Endothelial cell of umbilical vein (primary cell): ENCODE measurements around the gene CRIM1. TPM values are rescaled to one million over a fixed set of nuclear protein-coding genes. Genes with fewer than 3 reads are reported as not detected.
A peak's percentile ranks its signal among the peaks of the same experiment; 100 is the strongest.

Experiments
- Bru-seq: library from RNA; stranded (reverse); fragments of 400-500 nt; gene quantifications from one replicate; lab custom pipeline; 2021; lab: Mats Ljungman, UMichigan
- BruChase-seq, 2 experiments: library from RNA; stranded (reverse); fragments of 400-500 nt; gene quantifications; one replicate each; lab custom pipeline; 2021; lab: Mats Ljungman, UMichigan
- BruUV-seq: library from RNA; stranded (reverse); fragments of 400-500 nt; replicated peaks from 2 replicates; lab custom pipeline; 2021; lab: Mats Ljungman, UMichigan
- CTCF ChIA-PET: fragments of 300-600, 350-600 bp; sonication (Branson Sonifier 250); formaldehyde crosslinking; loops from one replicate; lab custom pipeline; 2021; ENCODE audit warnings: antibody characterized with exemption, inconsistent platforms; lab: Charles Lee
- POLR2A ChIA-PET: fragments of 300-600, 350-600 bp; sonication (Branson Sonifier 250); formaldehyde crosslinking; loops from one replicate; lab custom pipeline; 2021; ENCODE audit warnings: antibody characterized with exemption, inconsistent platforms; lab: Charles Lee
- DNase-seq: peaks from one replicate; pipeline ENCODE4 v3.0.0-alpha.2; 2011; ENCODE audit warnings: low read depth, low spot score
- FAIRE-seq: peaks from 2 replicates; lab custom pipeline; 2011; peaks lifted over from hg19 to GRCh38; lab: Jason Lieb, UNC
- H2AFZ ChIP-seq: 2 replicates; pipeline ENCODE4 v1.6.0; 2012; ENCODE audit warnings: low read depth, low read length, control low read depth, inconsistent platforms
- H3K27ac ChIP-seq: 2 replicates; pipeline ENCODE4 v1.5.1; 2011; ENCODE audit warnings: low read depth, mild to moderate bottlenecking, control low read depth, low read length, moderate library complexity; ENCODE audit not compliant: insufficient read depth
- H3K27me3 ChIP-seq, 2 experiments: 2 replicates each; pipeline versions ENCODE4 v1.6.0 to v1.6.1; 2011; ENCODE audit warnings: low read length in 2 of 2, mixed read lengths in 1 of 2; ENCODE audit not compliant: control insufficient read depth in 2 of 2, insufficient read depth in 2 of 2
- H3K36me3 ChIP-seq, 2 experiments: 2 replicates in 1 of 2; 3 replicates in 1 of 2; pipeline ENCODE4 v1.5.1; 2011; ENCODE audit warnings: low read length in 2 of 2, mild to moderate bottlenecking in 1 of 2, moderate library complexity in 1 of 2; ENCODE audit not compliant: control insufficient read depth in 2 of 2, insufficient read depth in 2 of 2; ENCODE audit errors: extremely low read depth in 1 of 2
- H3K4me1 ChIP-seq: 3 replicates; pipeline ENCODE4 v1.5.1; 2011; ENCODE audit warnings: mild to moderate bottlenecking, low read length; ENCODE audit not compliant: control insufficient read depth, insufficient read depth; ENCODE audit errors: extremely low read depth
- H3K4me2 ChIP-seq: 2 replicates; pipeline ENCODE4 v1.6.1; 2011; ENCODE audit warnings: low read length, control low read depth, mixed read lengths; ENCODE audit not compliant: insufficient read depth
- H3K4me3 ChIP-seq, 3 experiments: fragments of 200-600 bp in 1 of 3; sonication (generic), shearing (Covaris generic) in 1 of 3; replicated peaks in 1 of 3; 2 replicates each; pipeline ENCODE4 v1.5.1; 2011 to 2016; ENCODE audit warnings: control low read depth in 3 of 3, low read length in 3 of 3, mild to moderate bottlenecking in 2 of 3, inconsistent platforms in 1 of 3, low read depth in 1 of 3, moderate library complexity in 1 of 3; ENCODE audit not compliant: insufficient read depth in 1 of 3
- H3K79me2 ChIP-seq: 2 replicates; pipeline ENCODE4 v1.6.0; 2012; ENCODE audit warnings: low read length, inconsistent platforms; ENCODE audit not compliant: control insufficient read depth, insufficient read depth
- H3K9ac ChIP-seq: replicated peaks from 2 replicates; pipeline ENCODE3; 2011; ENCODE audit warnings: low read length, control low read depth; ENCODE audit not compliant: insufficient read depth; ENCODE audit errors: extremely low read depth
- H3K9me1 ChIP-seq: replicated peaks from 3 replicates; pipeline ENCODE4 v1.6.0; 2011; ENCODE audit warnings: mild to moderate bottlenecking, low read length; ENCODE audit not compliant: control insufficient read depth, insufficient read depth; ENCODE audit errors: extremely low read depth
- H3K9me3 ChIP-seq: replicated peaks from 2 replicates; pipeline ENCODE4 v1.5.1; 2012; ENCODE audit warnings: low read length, inconsistent platforms; ENCODE audit not compliant: control insufficient read depth, insufficient read depth
- H4K20me1 ChIP-seq: replicated peaks from 2 replicates; pipeline ENCODE3; 2011; ENCODE audit warnings: mild to moderate bottlenecking, low read length; ENCODE audit not compliant: control insufficient read depth, insufficient read depth; ENCODE audit errors: extremely low read depth
- JUN ChIP-seq: IDR thresholded peaks from 2 replicates; pipeline ENCODE4 v1.6.1; 2011; ENCODE audit warnings: borderline replicate concordance, low read depth; ENCODE audit not compliant: insufficient read length, insufficient read depth
- POLR2A ChIP-seq: IDR thresholded peaks from 2 replicates; pipeline ENCODE4 v1.6.1; 2012; ENCODE audit warnings: low read depth, mild to moderate bottlenecking, control low read depth, low read length
- POLR2AphosphoS5 ChIP-seq: IDR thresholded peaks from 2 replicates; pipeline ENCODE4 v1.6.1; 2012; ENCODE audit warnings: low read depth, mild to moderate bottlenecking, control low read depth, low read length, moderate library complexity; ENCODE audit not compliant: insufficient read depth
- dilution Hi-C: fragments of 300-500 bp; cut with MboI; formaldehyde crosslinking; loops from one replicate; pipeline ENCODE4 v1.15.0; 2019; ENCODE audit warnings: low sequenced_read_pairs; ENCODE audit not compliant: extremely low pct_ligation_motif_present
- intact Hi-C: fragments of 100-400 bp; cut with micrococcal nuclease; formaldehyde crosslinking; loops from one replicate; pipeline ENCODE4 v1.10.0; 2022
- long read RNA-seq: library from polyadenylated mRNA; stranded (forward); transcript quantifications from one replicate; pipeline ENCODE4 v2.0.0, GENCODE V29; 2021
- polyA minus RNA-seq, 3 experiments: library from RNA; depleted of rRNA, polyadenylated mRNA; stranded (reverse); fragments of >200 nt; gene quantifications; 1 replicate in 1 of 3; 2 replicates in 2 of 3; pipeline ENCODE4 v1.2.3, GENCODE V29; 2011
- polyA plus RNA-seq, 4 experiments: library from polyadenylated mRNA; depleted of rRNA in 3 of 4; stranded (reverse) in 3 of 4; unstranded in 1 of 4; fragments of >200 nt; gene quantifications; 2 replicates each; pipeline versions ENCODE4 v1.2.1 to v1.2.3, GENCODE V29; 2011 to 2012; ENCODE audit warnings: missing spikeins in 1 of 4
- total RNA-seq: library from RNA; stranded (reverse); gene quantifications from 2 replicates; pipeline ENCODE4 v1.2.3, GENCODE V29; 2021

The CRIM1 gene, protein sequence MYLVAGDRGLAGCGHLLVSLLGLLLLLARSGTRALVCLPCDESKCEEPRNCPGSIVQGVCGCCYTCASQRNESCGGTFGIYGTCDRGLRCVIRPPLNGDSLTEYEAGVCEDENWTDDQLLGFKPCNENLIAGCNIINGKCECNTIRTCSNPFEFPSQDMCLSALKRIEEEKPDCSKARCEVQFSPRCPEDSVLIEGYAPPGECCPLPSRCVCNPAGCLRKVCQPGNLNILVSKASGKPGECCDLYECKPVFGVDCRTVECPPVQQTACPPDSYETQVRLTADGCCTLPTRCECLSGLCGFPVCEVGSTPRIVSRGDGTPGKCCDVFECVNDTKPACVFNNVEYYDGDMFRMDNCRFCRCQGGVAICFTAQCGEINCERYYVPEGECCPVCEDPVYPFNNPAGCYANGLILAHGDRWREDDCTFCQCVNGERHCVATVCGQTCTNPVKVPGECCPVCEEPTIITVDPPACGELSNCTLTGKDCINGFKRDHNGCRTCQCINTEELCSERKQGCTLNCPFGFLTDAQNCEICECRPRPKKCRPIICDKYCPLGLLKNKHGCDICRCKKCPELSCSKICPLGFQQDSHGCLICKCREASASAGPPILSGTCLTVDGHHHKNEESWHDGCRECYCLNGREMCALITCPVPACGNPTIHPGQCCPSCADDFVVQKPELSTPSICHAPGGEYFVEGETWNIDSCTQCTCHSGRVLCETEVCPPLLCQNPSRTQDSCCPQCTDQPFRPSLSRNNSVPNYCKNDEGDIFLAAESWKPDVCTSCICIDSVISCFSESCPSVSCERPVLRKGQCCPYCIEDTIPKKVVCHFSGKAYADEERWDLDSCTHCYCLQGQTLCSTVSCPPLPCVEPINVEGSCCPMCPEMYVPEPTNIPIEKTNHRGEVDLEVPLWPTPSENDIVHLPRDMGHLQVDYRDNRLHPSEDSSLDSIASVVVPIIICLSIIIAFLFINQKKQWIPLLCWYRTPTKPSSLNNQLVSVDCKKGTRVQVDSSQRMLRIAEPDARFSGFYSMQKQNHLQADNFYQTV
- total RNA-seq (649 and 675 TPM in 2 replicates), polyA plus RNA-seq (422 and 462 TPM in 2 replicates), polyA minus RNA-seq (1,644 and 1,810 TPM in 2 replicates), Bru-seq, nascent RNA (percentile 100 among the genes with signal in this experiment), BruChase-seq, experiment 1, labeled RNA remaining after a 6-hour chase (percentile 98 among the genes with signal in this experiment), BruChase-seq, experiment 2, labeled RNA remaining after a 2-hour chase (percentile 97 among the genes with signal in this experiment)
- 397 and 400 TPM in 2 replicates for polyA plus RNA-seq (2011; cell fraction: cytosol; rRNA removed)
- 406 and 467 TPM in 2 replicates for polyA plus RNA-seq (2011; cell fraction: nucleus; rRNA removed)
- 369 and 389 TPM in 2 replicates for polyA plus RNA-seq (2012)
- polyA minus RNA-seq (2011; cell fraction: cytosol; rRNA and poly(A)+ RNA removed): 271 TPM
- polyA minus RNA-seq (2011; cell fraction: nucleus; rRNA and poly(A)+ RNA removed): 1,549 and 1,599 TPM in 2 replicates
- long read RNA-seq, full-length matches to known transcripts: 24 of 220 reads
- long read RNA-seq, partial matches to known transcripts: 43 of 220 reads
- long read RNA-seq, other reads (novel, unspliced or antisense): 153 of 220 reads

- Histone ChIP-seq H3K4me2 (peak within 1 kb of the TSS; percentile 93), H3K36me3 (no peaks in the 10 kb centered on the region), H3K79me2 (peaks cover 77% of the 10 kb centered on the region), H3K9me1 (no peaks in the 10 kb centered on the region), H2AFZ (peak within 1 kb of the TSS; percentile 5), H4K20me1 (peaks cover 7% of the 10 kb centered on the region), H3K9ac (peak within 1 kb of the TSS; percentile 92), H3K4me3 (peak within 1 kb of the TSS; percentile 85 to 98 (median 87)), H3K9me3 (no peaks in the 10 kb centered on the region), H3K27me3 (no peaks in the 10 kb centered on the region), H3K4me1 (peaks cover 42% of the 10 kb centered on the region), H3K27ac (peak within 1 kb of the TSS; percentile 75)
- peak; percentile 99 for TF ChIP-seq POLR2AphosphoS5
- TF ChIP-seq JUN: no peak
- TF ChIP-seq POLR2A: peak; percentile 98
- DNase-seq (peak; percentile 88), FAIRE-seq (no peak)
- ChIA-PET POLR2A (interaction anchor here (0.6 to 3.3 kb wide), 15 partner anchors 9 to 325 kb away, joined by 3 to 17 read pairs (median 5); no protein-coding TSS in a partner anchor), CTCF (interaction anchor here (0.8 to 3.8 kb wide), 7 partner anchors 8 to 309 kb away, joined by 3 to 27 read pairs (median 4); no protein-coding TSS in a partner anchor)
- TSS peak; percentile 31 for BruUV-seq
- intact Hi-C loops: loop anchor here (2.0 kb wide), 2 partner anchors 57 to 213 kb away; no protein-coding TSS in a partner anchor
- dilution Hi-C loops: no loop called here
Observed at GRCh38 chr2:36355151-36355889, at the start of gene CRIM1. CRIM1 (plus strand) TSS chr2:36355778; CDS start chr2:36356293, 515 bp downstream.
